Endothelial cell of umbilical vein (primary cell): ENCODE data around the gene SLC6A7. TPM values are rescaled to one million over a fixed set of nuclear protein-coding genes. Genes with fewer than 3 reads are reported as not detected.

ENCODE experiments used
- BruUV-seq: library from RNA; stranded (reverse); fragments of 400-500 nt; replicated peaks from 2 replicates; lab custom pipeline; 2021; lab: Mats Ljungman, UMichigan
- CTCF ChIA-PET: fragments of 300-600, 350-600 bp; sonication (Branson Sonifier 250); formaldehyde crosslinking; loops from one replicate; lab custom pipeline; 2021; ENCODE audit warnings: antibody characterized with exemption, inconsistent platforms; lab: Charles Lee
- POLR2A ChIA-PET: fragments of 300-600, 350-600 bp; sonication (Branson Sonifier 250); formaldehyde crosslinking; loops from one replicate; lab custom pipeline; 2021; ENCODE audit warnings: antibody characterized with exemption, inconsistent platforms; lab: Charles Lee
- DNase-seq: peaks from one replicate; pipeline ENCODE4 v3.0.0-alpha.2; 2011; ENCODE audit warnings: low read depth, low spot score
- FAIRE-seq: peaks from 2 replicates; lab custom pipeline; 2011; peaks lifted over from hg19 to GRCh38; lab: Jason Lieb, UNC
- H2AFZ ChIP-seq: 2 replicates; pipeline ENCODE4 v1.6.0; 2012; ENCODE audit warnings: low read depth, low read length, control low read depth, inconsistent platforms
- H3K27ac ChIP-seq: 2 replicates; pipeline ENCODE4 v1.5.1; 2011; ENCODE audit warnings: low read depth, mild to moderate bottlenecking, control low read depth, low read length, moderate library complexity; ENCODE audit not compliant: insufficient read depth
- H3K27me3 ChIP-seq, 2 experiments: 2 replicates each; pipeline versions ENCODE4 v1.6.0 to v1.6.1; 2011; ENCODE audit warnings: low read length in 2 of 2, mixed read lengths in 1 of 2; ENCODE audit not compliant: control insufficient read depth in 2 of 2, insufficient read depth in 2 of 2
- H3K36me3 ChIP-seq, 2 experiments: 2 replicates in 1 of 2; 3 replicates in 1 of 2; pipeline ENCODE4 v1.5.1; 2011; ENCODE audit warnings: low read length in 2 of 2, mild to moderate bottlenecking in 1 of 2, moderate library complexity in 1 of 2; ENCODE audit not compliant: control insufficient read depth in 2 of 2, insufficient read depth in 2 of 2; ENCODE audit errors: extremely low read depth in 1 of 2
- H3K4me1 ChIP-seq: 3 replicates; pipeline ENCODE4 v1.5.1; 2011; ENCODE audit warnings: mild to moderate bottlenecking, low read length; ENCODE audit not compliant: control insufficient read depth, insufficient read depth; ENCODE audit errors: extremely low read depth
- H3K4me2 ChIP-seq: 2 replicates; pipeline ENCODE4 v1.6.1; 2011; ENCODE audit warnings: low read length, control low read depth, mixed read lengths; ENCODE audit not compliant: insufficient read depth
- H3K4me3 ChIP-seq, 3 experiments: fragments of 200-600 bp in 1 of 3; sonication (generic), shearing (Covaris generic) in 1 of 3; replicated peaks in 1 of 3; 2 replicates each; pipeline ENCODE4 v1.5.1; 2011 to 2016; ENCODE audit warnings: control low read depth in 3 of 3, low read length in 3 of 3, mild to moderate bottlenecking in 2 of 3, inconsistent platforms in 1 of 3, low read depth in 1 of 3, moderate library complexity in 1 of 3; ENCODE audit not compliant: insufficient read depth in 1 of 3
- H3K79me2 ChIP-seq: 2 replicates; pipeline ENCODE4 v1.6.0; 2012; ENCODE audit warnings: low read length, inconsistent platforms; ENCODE audit not compliant: control insufficient read depth, insufficient read depth
- H3K9ac ChIP-seq: replicated peaks from 2 replicates; pipeline ENCODE3; 2011; ENCODE audit warnings: low read length, control low read depth; ENCODE audit not compliant: insufficient read depth; ENCODE audit errors: extremely low read depth
- H3K9me1 ChIP-seq: replicated peaks from 3 replicates; pipeline ENCODE4 v1.6.0; 2011; ENCODE audit warnings: mild to moderate bottlenecking, low read length; ENCODE audit not compliant: control insufficient read depth, insufficient read depth; ENCODE audit errors: extremely low read depth
- H3K9me3 ChIP-seq: replicated peaks from 2 replicates; pipeline ENCODE4 v1.5.1; 2012; ENCODE audit warnings: low read length, inconsistent platforms; ENCODE audit not compliant: control insufficient read depth, insufficient read depth
- H4K20me1 ChIP-seq: replicated peaks from 2 replicates; pipeline ENCODE3; 2011; ENCODE audit warnings: mild to moderate bottlenecking, low read length; ENCODE audit not compliant: control insufficient read depth, insufficient read depth; ENCODE audit errors: extremely low read depth
- FOS ChIP-seq: IDR thresholded peaks from 2 replicates; pipeline ENCODE4 v1.6.1; 2011; ENCODE audit warnings: mild to moderate bottlenecking, low read length, moderate library complexity, borderline replicate concordance; ENCODE audit not compliant: insufficient read depth
- GATA2 ChIP-seq: IDR thresholded peaks from 2 replicates; pipeline ENCODE4 v1.7.0; 2011; ENCODE audit warnings: low read depth, mild to moderate bottlenecking, moderate library complexity, mixed read lengths, low read length; ENCODE audit not compliant: insufficient read length, insufficient read depth
- JUN ChIP-seq: IDR thresholded peaks from 2 replicates; pipeline ENCODE4 v1.6.1; 2011; ENCODE audit warnings: borderline replicate concordance, low read depth; ENCODE audit not compliant: insufficient read length, insufficient read depth
- MYC ChIP-seq: IDR thresholded peaks from one replicate; pipeline ENCODE4 v1.6.1; 2011; ENCODE audit warnings: mild to moderate bottlenecking, low read depth, low read length
- POLR2A ChIP-seq: IDR thresholded peaks from 2 replicates; pipeline ENCODE4 v1.6.1; 2012; ENCODE audit warnings: low read depth, mild to moderate bottlenecking, control low read depth, low read length
- POLR2AphosphoS5 ChIP-seq: IDR thresholded peaks from 2 replicates; pipeline ENCODE4 v1.6.1; 2012; ENCODE audit warnings: low read depth, mild to moderate bottlenecking, control low read depth, low read length, moderate library complexity; ENCODE audit not compliant: insufficient read depth
- dilution Hi-C: fragments of 300-500 bp; cut with MboI; formaldehyde crosslinking; loops from one replicate; pipeline ENCODE4 v1.15.0; 2019; ENCODE audit warnings: low sequenced_read_pairs; ENCODE audit not compliant: extremely low pct_ligation_motif_present
- intact Hi-C: fragments of 100-400 bp; cut with micrococcal nuclease; formaldehyde crosslinking; loops from one replicate; pipeline ENCODE4 v1.10.0; 2022
- polyA plus RNA-seq, 4 experiments: library from polyadenylated mRNA; depleted of rRNA in 3 of 4; stranded (reverse) in 3 of 4; unstranded in 1 of 4; fragments of >200 nt; gene quantifications; 2 replicates each; pipeline versions ENCODE4 v1.2.1 to v1.2.3, GENCODE V29; 2011 to 2012; ENCODE audit warnings: missing spikeins in 1 of 4
- total RNA-seq: library from RNA; stranded (reverse); gene quantifications from 2 replicates; pipeline ENCODE4 v1.2.3, GENCODE V29; 2021
- TF ChIP-seq, protein P1 (sequence below), 2 donors: IDR thresholded peaks; 1 replicate in 1 of 2; 2 replicates in 1 of 2; pipeline ENCODE4 v1.5.1; 2011; ENCODE audit warnings: low read length in 2 of 2, mild to moderate bottlenecking in 2 of 2, moderate library complexity in 2 of 2, control low read depth in 1 of 2, inconsistent platforms in 1 of 2, low read depth in 1 of 2; ENCODE audit not compliant: insufficient read depth in 1 of 2; ENCODE audit errors: extremely low read depth in 1 of 2
- TF ChIP-seq, protein P2 (sequence below): IDR thresholded peaks from 2 replicates; pipeline ENCODE4 v1.6.1; 2011; ENCODE audit not compliant: insufficient read depth, insufficient read length

The SLC6A7 gene
- total and polyA plus RNA-seq, 2 donors (not counting 3 experiments of a cell fraction or from before 2014, with no cell fraction given) = not detected

GRCh38 chr5:150163035-150163434, 26.8 kb upstream of the SLC6A7 start:
- Histone ChIP-seq H3K27me3 (peaks cover 16 to 19% of the 10 kb centered on the region in 2 experiments), H3K9me3 (no peaks in the 10 kb centered on the region), H3K79me2 (no peaks in the 10 kb centered on the region), H3K9ac (no peak overlapping the region), H3K4me1 (no peaks in the 10 kb centered on the region), H4K20me1 (no peaks in the 10 kb centered on the region), H3K4me2 (no peak overlapping the region), H2AFZ (no peak overlapping the region), H3K36me3 (no peaks in the 10 kb centered on the region), H3K27ac (no peak overlapping the region), H3K9me1 (no peaks in the 10 kb centered on the region), H3K4me3 (no peak overlapping the region)
- DNase-seq (no peak), FAIRE-seq (no peak)
- intact Hi-C loops (no loop called here), dilution Hi-C loops (no loop called here)
- BruUV-seq = no TSS peak
- ChIA-PET CTCF (interaction anchor here (0.7 to 2.3 kb wide), 9 partner anchors 10 to 273 kb away, joined by 3 to 12 read pairs (median 3); no protein-coding TSS in a partner anchor), POLR2A (no interaction called here)
- TF ChIP-seq MYC = no peak

DNA sequence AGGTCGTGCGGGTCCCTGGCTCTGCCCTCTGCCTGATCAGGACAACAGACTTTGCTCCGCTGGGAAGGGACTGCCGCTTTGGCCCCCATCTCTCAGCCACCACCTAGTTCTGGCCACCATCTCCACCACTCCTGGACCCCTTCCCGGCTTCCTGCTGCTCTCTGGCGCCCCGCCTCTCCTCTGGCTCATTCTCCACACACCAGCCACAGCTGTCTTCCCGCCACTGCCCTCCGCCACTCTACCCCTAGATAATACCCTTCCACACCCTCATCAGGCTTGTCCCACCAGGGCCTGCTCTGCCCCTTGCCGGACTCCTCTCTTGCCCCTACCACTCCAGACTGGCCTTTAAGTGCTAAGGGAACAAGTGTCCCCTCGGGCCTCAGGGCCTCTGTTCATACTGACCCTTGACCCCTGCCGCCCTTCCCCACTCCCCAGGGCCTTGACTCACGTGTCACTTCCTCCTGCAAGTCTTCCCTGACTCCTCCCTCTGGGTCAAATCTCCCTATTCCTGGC, 26.3 kb upstream of the SLC6A7 start:
- BruUV-seq = no TSS peak
- DNase-seq = no peak
- dilution Hi-C loops = no loop called here

More for the DNA sequence above, 26.3 kb upstream of the SLC6A7 start:
- H3K9me1 ChIP-seq = no peaks in the 10 kb centered on the region
- no peak for FAIRE-seq
- intact Hi-C loops = no loop called here
- ChIA-PET CTCF (interaction anchor here (0.7 to 2.3 kb wide), 7 partner anchors 10 to 272 kb away, joined by 3 to 12 read pairs (median 4); no protein-coding TSS in a partner anchor), POLR2A (no interaction called here)
- H3K36me3 ChIP-seq = no peaks in the 10 kb centered on the region
- H3K4me2 ChIP-seq = no peak overlapping the region
- H3K27me3 ChIP-seq = peaks cover 21 to 25% of the 10 kb centered on the region in 2 experiments
- H3K27ac ChIP-seq = no peak overlapping the region
- H3K9me3 ChIP-seq = no peaks in the 10 kb centered on the region
- H3K9ac ChIP-seq = no peak overlapping the region
- no peaks in the 10 kb centered on the region for H4K20me1 ChIP-seq
- H2AFZ ChIP-seq = no peak overlapping the region
- no peaks in the 10 kb centered on the region for H3K79me2 ChIP-seq
- TF ChIP-seq JUN (no peak), FOS (no peak), POLR2A (no peak), POLR2AphosphoS5 (no peak), MYC (no peak), GATA2 (no peak)
- TF ChIP-seq, protein P1, sequence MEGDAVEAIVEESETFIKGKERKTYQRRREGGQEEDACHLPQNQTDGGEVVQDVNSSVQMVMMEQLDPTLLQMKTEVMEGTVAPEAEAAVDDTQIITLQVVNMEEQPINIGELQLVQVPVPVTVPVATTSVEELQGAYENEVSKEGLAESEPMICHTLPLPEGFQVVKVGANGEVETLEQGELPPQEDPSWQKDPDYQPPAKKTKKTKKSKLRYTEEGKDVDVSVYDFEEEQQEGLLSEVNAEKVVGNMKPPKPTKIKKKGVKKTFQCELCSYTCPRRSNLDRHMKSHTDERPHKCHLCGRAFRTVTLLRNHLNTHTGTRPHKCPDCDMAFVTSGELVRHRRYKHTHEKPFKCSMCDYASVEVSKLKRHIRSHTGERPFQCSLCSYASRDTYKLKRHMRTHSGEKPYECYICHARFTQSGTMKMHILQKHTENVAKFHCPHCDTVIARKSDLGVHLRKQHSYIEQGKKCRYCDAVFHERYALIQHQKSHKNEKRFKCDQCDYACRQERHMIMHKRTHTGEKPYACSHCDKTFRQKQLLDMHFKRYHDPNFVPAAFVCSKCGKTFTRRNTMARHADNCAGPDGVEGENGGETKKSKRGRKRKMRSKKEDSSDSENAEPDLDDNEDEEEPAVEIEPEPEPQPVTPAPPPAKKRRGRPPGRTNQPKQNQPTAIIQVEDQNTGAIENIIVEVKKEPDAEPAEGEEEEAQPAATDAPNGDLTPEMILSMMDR (IDR thresholded peaks at IDR 0.05; ENCODE audit: extremely low read depth in 1 of 2, insufficient read depth in 1 of 2, low read depth in 1 of 2, low read length in 2 of 2) = no peak
- TF ChIP-seq, protein P2, sequence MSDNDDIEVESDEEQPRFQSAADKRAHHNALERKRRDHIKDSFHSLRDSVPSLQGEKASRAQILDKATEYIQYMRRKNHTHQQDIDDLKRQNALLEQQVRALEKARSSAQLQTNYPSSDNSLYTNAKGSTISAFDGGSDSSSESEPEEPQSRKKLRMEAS = no peak
- no peaks in the 10 kb centered on the region for H3K4me1 ChIP-seq
- no peak overlapping the region for H3K4me3 ChIP-seq
